GM19240 (cell line): ENCODE measurements around the gene AKAP14.
A peak's percentile ranks its signal among the peaks of the same experiment; 100 is the strongest.
"Not testable (repeated sequence)": the region's sequence is repeated elsewhere in the genome, so short reads cannot be mapped to it uniquely, and the experiment has no call there.

ENCODE experiments used
- DNase-seq: peaks from one replicate; pipeline ENCODE4 v3.0.0; 2011; ENCODE audit warnings: low spot score; ENCODE audit not compliant: insufficient read length

Gene AKAP14

GRCh38 chrX:119895843-119896326 lies at the start of gene AKAP14:
TSS of gene AKAP14 (plus strand) at chrX:119895893. CDS start at chrX:119903224, 7,331 bp downstream.
- DNase-seq, result no peak

DNA sequence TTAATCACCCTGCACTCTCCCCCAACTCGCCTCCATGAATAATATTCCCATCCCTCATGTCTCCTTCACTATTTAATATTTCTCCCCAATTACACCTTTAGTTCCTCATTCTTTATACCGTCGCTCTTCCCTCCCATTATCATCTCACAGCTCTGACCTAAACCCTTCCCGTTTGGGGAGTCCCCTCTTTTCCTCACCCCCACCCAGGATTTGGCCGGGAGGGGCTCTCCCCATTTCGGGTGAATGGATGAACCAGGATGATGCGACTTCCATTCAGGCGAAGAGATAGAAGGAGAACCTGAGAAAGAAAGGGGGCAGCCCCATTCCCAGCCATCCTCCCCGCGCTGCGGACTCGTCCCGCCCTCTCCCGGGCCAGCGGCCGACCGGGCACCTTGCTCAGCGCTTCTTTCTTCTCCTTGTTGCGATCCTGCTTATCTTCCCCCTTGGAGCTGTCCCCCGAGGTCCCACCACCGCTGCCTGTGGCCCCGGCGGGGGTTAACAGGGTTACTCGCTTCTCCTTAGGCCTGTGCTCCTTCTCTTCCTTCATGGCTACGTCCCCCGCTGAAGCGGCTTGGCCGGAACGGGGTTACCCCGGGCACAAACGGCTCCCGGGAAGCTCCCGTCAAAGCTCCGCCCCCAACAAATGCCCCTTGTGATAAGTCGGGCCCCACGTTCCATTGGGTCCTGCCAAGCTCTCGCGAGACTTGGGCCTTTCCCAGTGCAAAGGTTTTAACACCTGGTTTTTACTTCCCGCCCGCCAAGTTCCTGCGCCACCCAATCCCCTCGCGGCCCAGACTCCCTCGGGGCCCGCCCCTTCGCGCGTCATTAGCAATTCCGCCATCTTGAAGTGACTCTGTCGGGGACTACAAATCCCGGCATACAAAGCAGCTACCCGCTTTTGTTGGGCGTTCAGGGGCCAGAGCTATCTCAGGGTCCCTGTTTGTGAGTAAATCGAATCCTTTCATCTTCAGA lies 43.0 kb upstream of the AKAP14 start, which contains the start of gene UPF3B:
UPF3B (minus strand) TSS at position 582 of the 972 bp plus-strand sequence; CDS start at position 547, 35 bp downstream.
- peak; percentile 74 for DNase-seq

DNA sequence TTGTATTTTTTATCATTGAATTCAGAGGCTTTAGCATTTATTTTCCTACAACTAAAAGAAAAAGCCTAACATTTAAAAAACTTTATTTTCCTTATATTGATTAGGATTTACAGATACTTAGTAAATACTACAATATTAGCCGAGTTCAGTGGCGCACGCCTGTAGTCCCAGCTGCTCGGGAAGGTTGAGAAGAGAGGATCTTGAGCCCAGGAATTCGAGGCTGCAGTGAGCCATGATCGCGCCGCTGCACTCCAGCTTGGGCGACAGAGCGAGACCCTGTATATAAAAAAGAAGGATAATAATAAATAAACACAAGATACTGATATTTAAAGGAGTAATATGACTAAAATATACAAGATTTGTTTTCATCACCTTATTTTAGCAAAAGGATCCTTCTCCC lies 42.2 kb upstream of the AKAP14 start:
- no peak for DNase-seq

DNA sequence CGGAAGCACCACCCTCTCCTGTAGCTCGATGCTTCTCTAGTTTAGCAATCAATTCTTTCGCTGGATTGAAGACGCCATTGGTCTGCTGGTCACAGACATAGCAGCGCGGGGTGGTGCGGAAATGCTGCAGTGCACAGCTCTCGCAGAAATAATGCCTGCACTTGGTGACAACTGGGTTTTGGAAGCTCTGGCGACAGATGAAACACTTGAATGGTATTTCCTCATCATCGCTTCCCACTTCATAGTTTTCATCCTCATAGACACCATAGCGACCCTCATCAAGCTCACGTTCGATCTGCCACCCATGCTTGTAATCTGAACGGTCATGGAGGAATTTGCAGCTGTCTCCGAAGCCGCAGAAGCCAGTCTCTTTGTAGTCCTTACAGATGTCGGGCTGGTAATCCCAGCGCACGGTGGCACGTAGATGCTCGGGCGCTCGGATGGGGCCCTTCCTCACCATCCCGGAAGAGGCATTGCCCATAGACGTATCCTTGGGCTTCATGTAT lies 25.0 kb upstream of the AKAP14 start:
- no peak for DNase-seq

- DNase-seq, result no peak
These were observed 24.5 kb upstream of the AKAP14 start for GRCh38 chrX:119871245-119871598.

DNA sequence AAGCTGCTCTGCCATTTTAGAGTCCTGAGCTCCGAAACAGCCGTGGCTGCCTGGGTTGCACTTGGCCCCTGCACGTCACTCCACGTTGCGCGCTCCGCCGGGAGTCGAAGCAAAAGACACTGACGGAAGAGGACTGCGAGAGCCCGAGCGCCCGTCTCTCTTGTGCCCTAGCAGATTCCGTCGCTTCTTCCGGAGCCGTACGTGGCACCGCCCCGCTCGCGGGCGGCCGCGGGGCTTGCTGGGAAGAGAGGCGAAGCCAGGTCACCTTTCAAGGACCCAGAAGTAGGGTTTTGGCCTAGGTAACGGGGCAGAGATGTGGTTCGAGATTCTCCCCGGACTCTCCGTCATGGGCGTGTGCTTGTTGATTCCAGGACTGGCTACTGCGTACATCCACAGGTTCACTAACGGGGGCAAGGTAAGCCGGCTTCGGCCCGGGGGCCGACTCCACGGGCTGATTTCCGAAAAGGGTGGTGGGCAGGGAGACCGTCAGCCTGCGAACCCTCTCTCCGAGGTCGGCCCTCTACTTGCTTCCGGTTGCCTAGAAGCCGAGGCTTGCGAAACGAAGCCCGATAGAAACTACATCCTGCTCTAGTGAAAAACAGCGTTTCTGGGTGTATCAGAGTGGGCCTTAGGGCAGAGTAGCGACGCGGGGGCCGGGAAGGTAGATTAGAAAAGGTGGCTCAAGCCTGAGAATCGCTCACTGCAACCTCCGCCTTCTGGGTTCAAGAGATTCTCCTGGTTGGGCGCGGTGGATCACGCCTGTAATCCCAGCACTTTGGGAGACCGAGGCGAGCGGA lies 23.9 kb upstream of the AKAP14 start, which contains the start of the genes NDUFA1 and RNF113A:
NDUFA1 (plus strand) TSS at position 234 of the 797 bp plus-strand sequence; CDS start at position 314, 80 bp downstream.
RNF113A (minus strand) TSS at position 135 of the 797 bp plus-strand sequence; CDS start at position 15, 120 bp downstream.
- peak; percentile 53 for DNase-seq

DNA sequence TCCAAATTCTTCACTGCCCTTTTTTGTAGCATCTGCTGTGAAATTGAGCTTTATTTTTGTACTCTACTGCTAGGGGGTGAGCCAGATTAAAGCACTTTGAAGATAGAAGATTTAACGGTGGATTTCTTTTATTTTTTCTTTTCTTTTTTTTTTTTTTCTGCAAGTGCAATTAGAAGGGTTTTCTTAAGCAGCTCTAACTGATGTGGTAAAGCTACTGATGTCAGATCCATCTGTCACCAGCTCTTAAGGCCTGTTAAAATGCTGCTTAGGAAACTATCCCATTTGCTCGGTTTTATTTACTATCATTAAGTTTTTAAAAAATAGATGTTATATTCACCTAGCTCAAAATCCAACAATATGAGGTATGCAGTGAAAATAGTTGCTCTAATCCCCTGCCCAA lies 17.0 kb upstream of the AKAP14 start:
- no peak for DNase-seq

- no peak for DNase-seq
These were observed 15.6 kb upstream of the AKAP14 start for GRCh38 chrX:119880076-119880475.

- no peak for DNase-seq
These were observed 14.9 kb upstream of the AKAP14 start for GRCh38 chrX:119880552-119881437.

GRCh38 chrX:119885554-119886428 lies 9.9 kb upstream of the AKAP14 start:
- no peak for DNase-seq

- no peak for DNase-seq
These were observed 7.8 kb upstream of the AKAP14 start for GRCh38 chrX:119887721-119888425.

- DNase-seq, result not testable (repeated sequence)
These were observed 5.1 kb upstream of the AKAP14 start for GRCh38 chrX:119890626-119891025.

GRCh38 chrX:119891961-119892692 lies 3.6 kb upstream of the AKAP14 start:
- not testable (repeated sequence) for DNase-seq

- no peak for DNase-seq
These were observed 3.4 kb downstream of the AKAP14 start for GRCh38 chrX:119899125-119899524.

DNA sequence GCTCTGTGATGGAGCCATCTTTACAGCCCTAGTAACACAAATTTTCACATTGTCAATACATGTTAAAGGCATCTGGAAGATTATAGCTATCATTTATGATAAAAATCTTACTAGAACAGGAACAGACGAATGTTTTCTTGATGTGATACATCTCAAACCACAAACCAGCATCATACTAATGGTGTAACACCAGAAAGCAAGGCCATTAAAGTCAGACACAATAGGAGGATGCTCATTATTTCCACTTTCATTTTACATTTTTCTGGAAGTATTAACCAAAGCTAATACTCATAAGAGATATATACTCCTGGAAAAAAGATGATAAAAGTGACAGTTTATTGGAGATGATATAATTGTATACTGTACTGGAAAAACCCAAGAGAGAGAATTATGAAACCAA lies 5.3 kb downstream of the AKAP14 start:
- DNase-seq, result no peak

DNA sequence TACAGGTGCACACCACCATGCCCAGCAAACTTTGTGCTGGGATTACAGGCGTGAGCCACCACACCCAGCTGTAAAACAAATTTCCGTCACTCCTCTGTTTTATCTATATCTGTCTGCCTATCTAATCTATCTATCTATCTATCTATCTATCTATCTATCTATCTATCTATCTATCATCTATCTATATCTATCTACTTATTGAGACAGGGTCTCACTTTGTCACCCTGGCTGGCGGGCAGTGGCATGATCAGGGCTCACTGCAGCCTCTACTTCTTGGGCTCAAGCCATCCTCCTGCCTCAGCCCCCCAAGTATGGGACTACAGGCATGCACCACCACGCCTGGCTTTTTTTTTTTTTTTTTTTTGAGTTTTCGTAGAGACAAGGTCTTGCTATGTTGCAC lies 20.6 kb downstream of the AKAP14 start:
- no peak for DNase-seq

- DNase-seq, result no peak
These were observed 22.2 kb downstream of the AKAP14 start for GRCh38 chrX:119917877-119918276.
